Measurements from ENCODE around the gene CFAP410.
"Not testable (repeated sequence)": the region's sequence is repeated elsewhere in the genome, so short reads cannot be mapped to it uniquely, and the experiment has no call there.

The CFAP410 gene

DNA sequence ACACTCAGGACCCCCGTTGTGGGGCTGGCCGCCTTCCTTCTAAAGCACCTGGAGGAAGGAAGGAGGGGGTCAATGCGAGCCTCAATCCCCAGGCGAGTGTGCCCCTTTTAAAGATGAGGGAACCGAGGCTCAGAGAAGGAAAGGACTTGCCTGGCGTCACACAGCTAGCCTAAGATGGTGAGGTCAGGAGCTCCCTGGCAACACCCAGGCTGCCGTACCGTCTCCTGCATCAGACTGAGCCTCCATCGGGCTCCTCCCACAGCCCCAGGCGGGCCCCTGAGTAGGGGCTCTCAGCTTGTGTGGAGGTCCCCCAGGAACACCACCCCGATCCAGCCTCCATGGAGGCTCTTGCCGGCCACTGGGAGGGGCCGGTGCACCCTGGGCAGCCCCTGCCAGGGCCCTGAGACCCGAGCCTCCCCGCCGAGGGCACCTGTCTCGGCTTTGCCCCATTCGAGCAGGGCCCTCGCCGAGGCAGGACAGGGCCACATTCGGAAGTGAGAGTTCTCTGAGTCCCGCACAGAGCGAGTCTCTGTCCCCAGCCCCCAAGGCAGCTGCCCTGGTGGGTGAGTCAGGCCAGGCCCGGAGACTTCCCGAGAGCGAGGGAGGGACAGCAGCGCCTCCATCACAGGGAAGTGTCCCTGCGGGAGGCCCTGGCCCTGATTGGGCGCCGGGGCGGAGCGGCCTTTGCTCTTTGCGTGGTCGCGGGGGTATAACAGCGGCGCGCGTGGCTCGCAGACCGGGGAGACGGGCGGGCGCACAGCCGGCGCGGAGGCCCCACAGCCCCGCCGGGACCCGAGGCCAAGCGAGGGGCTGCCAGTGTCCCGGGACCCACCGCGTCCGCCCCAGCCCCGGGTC is 53.8 kb downstream of the CFAP410 start, which contains the start of gene AIRE:
TSS of gene AIRE (plus strand) at position 739 of the 855 bp plus-strand sequence. CDS start 131 bp downstream, outside the sequence.
- no peak for DNase-seq (ENCODE audit: low read depth in 2 of 2)

DNA sequence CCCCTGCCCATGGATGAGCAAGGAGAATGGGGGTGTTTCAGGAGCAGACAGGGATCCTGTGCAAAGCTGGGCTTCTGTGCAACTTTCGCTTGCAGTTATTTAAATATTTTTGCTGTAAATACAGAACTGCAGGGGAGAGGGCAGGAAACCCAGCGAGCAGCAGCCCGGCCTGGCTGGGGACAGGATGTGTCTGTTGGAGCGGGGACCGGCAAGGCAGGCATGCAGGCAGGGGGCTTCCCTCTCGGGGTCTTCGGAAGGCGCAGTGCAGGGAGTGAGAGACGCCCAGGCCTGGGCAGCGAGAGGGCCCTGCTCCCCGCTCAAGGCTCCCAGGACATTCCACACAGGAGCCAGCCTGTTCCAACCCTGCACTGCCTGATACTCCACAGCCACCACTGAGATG is 55.2 kb downstream of the CFAP410 start:
- no peak for DNase-seq (ENCODE audit: low read depth in 2 of 2)

GRCh38 chr21:44283211-44283785 is 55.9 kb downstream of the CFAP410 start:
- not testable (repeated sequence) for DNase-seq (ENCODE audit: low read depth in 2 of 2)

GRCh38 chr21:44282370-44282769 is 56.8 kb downstream of the CFAP410 start:
- DNase-seq (ENCODE audit: low read depth in 2 of 2): no peak

DNA sequence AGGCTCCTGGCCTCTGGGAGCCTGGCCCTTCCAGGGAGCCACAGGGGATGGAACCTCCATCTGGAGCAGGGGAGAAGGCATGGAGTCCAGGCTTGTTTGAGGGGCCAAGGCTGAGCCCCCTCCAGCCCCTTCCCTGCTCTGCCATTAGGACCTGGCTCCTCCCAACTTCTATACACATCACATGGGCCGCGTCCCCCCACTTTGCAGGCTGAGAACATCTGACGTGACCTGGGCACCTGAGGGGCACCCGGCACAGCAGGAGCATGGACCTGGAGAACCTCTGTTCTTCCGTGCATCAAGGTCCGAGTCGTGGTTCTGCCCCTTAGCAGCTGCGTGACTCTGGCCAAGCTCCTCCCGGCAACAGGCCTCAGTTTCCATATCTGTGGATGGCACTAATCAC is 57.4 kb downstream of the CFAP410 start:
- no peak for DNase-seq (ENCODE audit: low read depth in 2 of 2)

DNA sequence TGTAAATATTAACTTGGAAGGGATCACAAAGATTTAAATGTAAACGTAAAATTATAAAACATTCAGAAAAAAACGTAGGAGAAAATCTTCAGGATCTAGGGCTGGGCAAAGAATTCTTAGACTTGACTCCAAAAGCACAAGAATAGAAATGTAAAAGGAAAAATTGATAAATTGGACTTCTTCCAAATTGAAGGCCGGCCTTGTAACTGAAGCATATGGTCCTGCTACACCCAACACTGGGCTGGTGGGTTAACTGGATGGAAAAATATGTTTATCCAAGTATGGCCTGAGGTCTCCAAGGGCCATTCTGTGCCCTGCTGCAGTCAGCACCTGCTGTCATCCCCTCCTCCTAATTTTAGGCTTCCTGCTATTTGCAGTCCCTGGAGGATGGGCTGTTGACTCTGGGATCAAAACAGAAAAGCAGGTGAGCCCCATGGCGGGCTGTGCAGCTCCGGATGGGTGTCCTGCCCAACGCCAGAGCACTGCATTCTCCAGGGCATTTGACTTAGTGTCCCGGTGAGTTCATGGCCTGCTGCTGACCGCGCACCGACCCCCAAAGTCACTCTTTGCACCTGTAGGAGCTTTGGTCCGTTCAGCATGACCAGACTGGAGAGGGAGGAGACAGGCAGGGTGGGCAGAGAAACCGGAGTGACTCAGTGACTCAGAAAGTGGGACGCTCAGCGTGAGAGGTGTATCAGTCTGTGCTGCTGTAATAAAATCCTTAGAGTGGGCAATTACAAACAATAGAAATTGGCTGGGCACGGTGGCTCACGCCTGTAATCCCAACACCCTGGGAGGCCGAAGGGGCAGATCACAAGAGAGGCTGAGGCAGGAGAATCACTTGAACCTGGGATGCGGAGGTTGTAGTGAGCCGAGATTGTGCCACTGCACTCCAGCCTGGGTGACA is 59.6 kb downstream of the CFAP410 start:
- DNase-seq (ENCODE audit: low read depth in 2 of 2): no peak
